K562 (cell line): ENCODE data around the gene SORBS2. TPM values are rescaled to one million over a fixed set of nuclear protein-coding genes. Genes with fewer than 3 reads are reported as not detected.

Experiments used
- ATAC-seq: fragments of 200-7000 bp; cut with Tn5 transposase; 3 replicates; pipeline ENCODE4 v1.9.1; 2020; ENCODE audit warnings: moderate library complexity
- BruUV-seq: library from RNA; stranded (reverse); fragments of 400-500 nt; replicated peaks from 2 replicates; lab custom pipeline; 2021; lab: Mats Ljungman, UMichigan
- CTCF ChIA-PET: fragments of 300-600 bp; formaldehyde crosslinking; extraction: SDS; loops from one replicate; lab custom pipeline; 2021; ENCODE audit warnings: low intra/inter-chr PET ratio; lab: Yijun Ruan, JAX
- POLR2A ChIA-PET: fragments of 300-600, 350-650 bp; sonication (Branson Sonifier 250); formaldehyde crosslinking; extraction: SDS; loops from one replicate; lab custom pipeline; 2021; ENCODE audit warnings: antibody characterized with exemption, inconsistent platforms; lab: Yijun Ruan, JAX
- DNase-seq, 4 experiments: peaks; one replicate each; pipeline versions ENCODE4 v3.0.0 to v3.0.0-alpha.2; 2011 to 2018; ENCODE audit warnings: low spot score in 3 of 4, mixed read lengths in 3 of 4; ENCODE audit errors: extremely low read depth in 1 of 4
- FAIRE-seq: peaks from 2 replicates; lab custom pipeline; 2011; peaks lifted over from hg19 to GRCh38; lab: Jason Lieb, UNC
- H2AFZ ChIP-seq: 2 replicates; pipeline ENCODE4 v1.6.0; 2011; ENCODE audit warnings: low read depth, low read length, control low read depth, inconsistent platforms
- H3K27ac ChIP-seq: fragments of 200-600 bp; 3 replicates; pipeline ENCODE4 v1.8.0; 2011; ENCODE audit warnings: low read depth, mild to moderate bottlenecking, control low read depth, inconsistent platforms, low read length, moderate library complexity, mixed read lengths; ENCODE audit errors: extremely low read depth
- H3K27me3 ChIP-seq, 2 experiments: fragments of 300-600 bp in 1 of 2; 2 replicates in 1 of 2; 3 replicates in 1 of 2; pipeline versions ENCODE4 v1.6.0 to v1.8.0; 2011; ENCODE audit warnings: inconsistent platforms in 2 of 2, low read length in 2 of 2, mild to moderate bottlenecking in 1 of 2, mixed read lengths in 1 of 2, moderate library complexity in 1 of 2; ENCODE audit not compliant: control insufficient read depth in 2 of 2, insufficient read depth in 2 of 2
- H3K36me3 ChIP-seq: fragments of 300-600 bp; 3 replicates; pipeline ENCODE4 v1.8.0; 2011; ENCODE audit warnings: mild to moderate bottlenecking, low read length, inconsistent platforms; ENCODE audit not compliant: control insufficient read depth, insufficient read depth
- H3K4me1 ChIP-seq, 2 experiments: fragments of 200-600 bp in 1 of 2; replicated peaks in 1 of 2; 2 replicates in 1 of 2; 3 replicates in 1 of 2; pipeline versions ENCODE4 v1.5.1 to v1.8.0; 2011; ENCODE audit warnings: inconsistent platforms in 2 of 2, low read length in 2 of 2, mild to moderate bottlenecking in 1 of 2, mixed read lengths in 1 of 2, moderate library complexity in 1 of 2; ENCODE audit not compliant: control insufficient read depth in 2 of 2, insufficient read depth in 2 of 2
- H3K4me2 ChIP-seq: 2 replicates; pipeline ENCODE4 v1.6.1; 2011; ENCODE audit warnings: low read length, control low read depth, inconsistent platforms, mixed read lengths; ENCODE audit not compliant: insufficient read depth
- H3K4me3 ChIP-seq: fragments of 200-600 bp; sonication (generic), shearing (Covaris generic); 2 replicates; pipeline ENCODE4 v1.5.1; 2016; ENCODE audit warnings: control low read depth, inconsistent platforms
- H3K79me2 ChIP-seq: fragments of 200-600 bp; 3 replicates; pipeline ENCODE4 v1.8.0; 2011; ENCODE audit warnings: low read length, inconsistent platforms; ENCODE audit not compliant: control insufficient read depth, insufficient read depth
- H3K9ac ChIP-seq, 2 experiments: 2 replicates each; pipeline versions ENCODE4 v1.6.0 to v1.6.1; 2011; ENCODE audit warnings: low read depth in 2 of 2, low read length in 2 of 2, control low read depth in 1 of 2, inconsistent platforms in 1 of 2, mild to moderate bottlenecking in 1 of 2, mixed read lengths in 1 of 2; ENCODE audit not compliant: insufficient read depth in 1 of 2
- H3K9me1 ChIP-seq: one replicate; pipeline ENCODE4 v1.6.0; 2011; ENCODE audit warnings: inconsistent platforms, mild to moderate bottlenecking, low read length, moderate library complexity; ENCODE audit not compliant: control insufficient read depth, insufficient read depth
- H3K9me3 ChIP-seq: replicated peaks from 2 replicates; pipeline ENCODE4 v1.5.1; 2011; ENCODE audit warnings: low read depth, low read length, inconsistent platforms; ENCODE audit not compliant: control insufficient read depth, insufficient read depth
- H4K20me1 ChIP-seq: replicated peaks from 2 replicates; pipeline ENCODE4 v1.6.1; 2011; ENCODE audit warnings: low read length, inconsistent platforms, mixed read lengths; ENCODE audit not compliant: control insufficient read depth, insufficient read depth
- HDAC3 ChIP-seq: fragments of 450-650 bp; IDR thresholded peaks from 2 replicates; pipeline ENCODE4 v1.6.1; 2018; ENCODE audit warnings: borderline replicate concordance, mild to moderate bottlenecking, moderate library complexity; ENCODE audit not compliant: partially characterized antibody
- HNRNPK ChIP-seq: fragments of 200-400 bp; formaldehyde crosslinking; IDR thresholded peaks from one replicate; pipeline ENCODE4 v1.6.1; 2018; ENCODE audit warnings: mild to moderate bottlenecking, low read depth, low read length; ENCODE audit not compliant: poor library complexity, severe bottlenecking
- JUND ChIP-seq, 2 experiments: IDR thresholded peaks; 2 replicates in 1 of 2; 3 replicates in 1 of 2; pipeline ENCODE4 v1.6.1; 2011; ENCODE audit warnings: borderline replicate concordance in 2 of 2, low read depth in 2 of 2, low read length in 2 of 2, improper control_type of control experiment in 1 of 2, missing biosample characterization in 1 of 2, missing genetic modification characterization in 1 of 2, missing genetic modification reagents in 1 of 2
- KAT7 ChIP-seq: sonication (generic); formaldehyde crosslinking; IDR thresholded peaks from 2 replicates; pipeline ENCODE4 v1.8.0; 2022; ENCODE audit warnings: missing genetic modification reagents, mild to moderate bottlenecking, borderline replicate concordance
- L3MBTL2 ChIP-seq: fragments of 450-650 bp; IDR thresholded peaks from 2 replicates; pipeline ENCODE4 v1.6.1; 2016; ENCODE audit warnings: mild to moderate bottlenecking, moderate library complexity
- POLR3G ChIP-seq: IDR thresholded peaks from 2 replicates; pipeline ENCODE4 v1.6.1; 2011; ENCODE audit not compliant: insufficient read length, insufficient replicate concordance; ENCODE audit errors: extremely low read depth
- TOE1 ChIP-seq, 2 experiments: fragments of 450-650 bp in 1 of 2; sonication (generic) in 1 of 2; formaldehyde crosslinking in 1 of 2; IDR thresholded peaks; 2 replicates each; pipeline versions ENCODE4 v1.7.1 to v1.8.0; 2016 to 2022; ENCODE audit warnings: borderline replicate concordance in 2 of 2, mild to moderate bottlenecking in 2 of 2, antibody characterized with exemption in 1 of 2, inconsistent platforms in 1 of 2, low read depth in 1 of 2, missing genetic modification reagents in 1 of 2, moderate library complexity in 1 of 2
- XRCC5 ChIP-seq: fragments of 200-400 bp; formaldehyde crosslinking; IDR thresholded peaks from 2 replicates; pipeline ENCODE4 v1.6.1; 2017; ENCODE audit warnings: low read depth, mild to moderate bottlenecking, low read length
- WGBS: fragments of 100-300 bp; shearing (Covaris generic); methylation state at CpG from one replicate; pipeline ENCODE4 v1.1.6; 2016; ENCODE audit warnings: low coverage, mixed read lengths; ENCODE audit not compliant: insufficient coverage; ENCODE audit errors: missing lambda C conversion rate; 5-methylcytosine and 5-hydroxymethylcytosine counted together
- in situ Hi-C: fragments of 300-500 bp; cut with MboI; formaldehyde crosslinking; loops from 4 replicates; pipeline ENCODE4 v1.15.0; 2018; ENCODE audit warnings: inconsistent platforms, mixed read lengths
- intact Hi-C: fragments of 100-400 bp; cut with micrococcal nuclease; formaldehyde crosslinking; loops from 2 replicates; pipeline ENCODE4 v1.14.2; 2022
- polyA plus RNA-seq, 8 experiments: library from polyadenylated mRNA; depleted of rRNA in 4 of 8; stranded (reverse) in 5 of 8; unstranded in 3 of 8; fragments of >200 nt; fragmentation: Nextera tagmentation in 2 of 8; fragmentation: Illumina TruSeq in 1 of 8; extraction: Ambion mirVana in 2 of 8; extraction: Trizol in 1 of 8; gene quantifications; 2 replicates each; pipeline versions ENCODE4 v1.2.1 to v1.2.3, GENCODE V29; 2011 to 2014; ENCODE audit warnings: inconsistent platforms in 1 of 8, missing spikeins in 1 of 8
- total RNA-seq, 7 experiments: library from RNA; depleted of rRNA in 6 of 7; stranded (reverse); fragments of >200 nt in 6 of 7; fragmentation: Illumina TruSeq in 2 of 7; extraction: Trizol in 2 of 7; gene quantifications; 2 replicates each; pipeline versions ENCODE4 v1.2.1 to v1.2.3, GENCODE V29; 2011 to 2021; ENCODE audit warnings: low replicate concordance in 1 of 7
- TF ChIP-seq, protein P1 (sequence below): sonication (generic); formaldehyde crosslinking; IDR thresholded peaks from 2 replicates; pipeline ENCODE4 v1.8.1; 2023; ENCODE audit warnings: mild to moderate bottlenecking, missing genetic modification reagents
- TF ChIP-seq, protein P2 (sequence below), 2 experiments: fragments of 450-650 bp in 1 of 2; sonication (generic) in 1 of 2; formaldehyde crosslinking in 1 of 2; IDR thresholded peaks; 2 replicates each; pipeline versions ENCODE4 v1.7.1 to v1.9.0; 2016 to 2022; ENCODE audit warnings: inconsistent platforms in 1 of 2, mild to moderate bottlenecking in 1 of 2, missing genetic modification reagents in 1 of 2

Gene SORBS2
- total and polyA plus RNA-seq, 9 of the 15 experiments (the other 6 are each of a cell fraction or from before 2014, with no cell fraction given): 0.29 TPM; not detected in 8

DNA sequence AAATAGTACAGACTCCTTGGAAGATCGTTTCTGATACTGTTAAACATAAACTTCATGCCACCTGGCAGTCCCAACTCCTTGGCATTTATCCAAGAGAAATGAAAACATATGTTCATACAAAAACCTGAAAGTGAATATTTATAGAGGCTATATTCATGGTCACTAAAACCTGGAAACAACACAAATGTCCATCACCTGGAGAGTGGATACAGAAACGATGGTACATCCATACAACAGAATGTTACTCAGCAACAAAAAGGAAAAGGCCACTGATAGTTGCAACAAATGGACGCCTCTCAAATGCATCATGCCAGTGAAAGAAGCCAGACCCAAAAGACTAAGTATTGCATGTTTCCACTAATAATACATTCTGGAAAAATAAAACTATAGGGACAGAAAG is 34.0 kb upstream of the SORBS2 start:
- no peak for DNase-seq
- intact Hi-C loops (no loop called here), in situ Hi-C loops (no loop called here)
- H4K20me1 ChIP-seq: no peaks in the 10 kb centered on the region
- H3K79me2 ChIP-seq: no peaks in the 10 kb centered on the region
- no peak overlapping the region for H3K27ac ChIP-seq
- ChIA-PET CTCF (no interaction called here), POLR2A (no interaction called here)
- H3K4me3 ChIP-seq: no peak overlapping the region
- 2% methylated on average over 3 of the region's 3 CpGs for WGBS
- no peaks in the 10 kb centered on the region for H3K36me3 ChIP-seq
- H3K27me3 ChIP-seq: no peaks in the 10 kb centered on the region
- H3K4me1 ChIP-seq: no peaks in the 10 kb centered on the region
- no peaks in the 10 kb centered on the region for H3K9me1 ChIP-seq
- H2AFZ ChIP-seq: no peak overlapping the region
- peak; percentile 6 for FAIRE-seq
- no peak for ATAC-seq
- no TSS peak for BruUV-seq
- H3K9ac ChIP-seq: no peak overlapping the region
- no peaks in the 10 kb centered on the region for H3K9me3 ChIP-seq
- H3K4me2 ChIP-seq: no peak overlapping the region
- TF ChIP-seq JUND (IDR thresholded peaks at IDR 0.05; ENCODE audit: borderline replicate concordance, low read depth, low read length) (no peak), JUND (tag; IDR thresholded peaks at IDR 0.05; ENCODE audit: borderline replicate concordance, low read depth, low read length) (no peak), TOE1 (IDR thresholded peaks at IDR 0.05; ENCODE audit: borderline replicate concordance) (no peak), TOE1 (CRISPR knock-in tag; IDR thresholded peaks at IDR 0.05; ENCODE audit: borderline replicate concordance, low read depth) (no peak), KAT7 (CRISPR knock-in tag) (no peak), HDAC3 (no peak), L3MBTL2 (no peak), POLR3G (no peak), XRCC5 (no peak), HNRNPK (no peak)
- TF ChIP-seq, protein P1, sequence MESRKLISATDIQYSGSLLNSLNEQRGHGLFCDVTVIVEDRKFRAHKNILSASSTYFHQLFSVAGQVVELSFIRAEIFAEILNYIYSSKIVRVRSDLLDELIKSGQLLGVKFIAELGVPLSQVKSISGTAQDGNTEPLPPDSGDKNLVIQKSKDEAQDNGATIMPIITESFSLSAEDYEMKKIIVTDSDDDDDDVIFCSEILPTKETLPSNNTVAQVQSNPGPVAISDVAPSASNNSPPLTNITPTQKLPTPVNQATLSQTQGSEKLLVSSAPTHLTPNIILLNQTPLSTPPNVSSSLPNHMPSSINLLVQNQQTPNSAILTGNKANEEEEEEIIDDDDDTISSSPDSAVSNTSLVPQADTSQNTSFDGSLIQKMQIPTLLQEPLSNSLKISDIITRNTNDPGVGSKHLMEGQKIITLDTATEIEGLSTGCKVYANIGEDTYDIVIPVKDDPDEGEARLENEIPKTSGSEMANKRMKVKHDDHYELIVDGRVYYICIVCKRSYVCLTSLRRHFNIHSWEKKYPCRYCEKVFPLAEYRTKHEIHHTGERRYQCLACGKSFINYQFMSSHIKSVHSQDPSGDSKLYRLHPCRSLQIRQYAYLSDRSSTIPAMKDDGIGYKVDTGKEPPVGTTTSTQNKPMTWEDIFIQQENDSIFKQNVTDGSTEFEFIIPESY (CRISPR knock-in tag): no peak
- TF ChIP-seq, protein P2, sequence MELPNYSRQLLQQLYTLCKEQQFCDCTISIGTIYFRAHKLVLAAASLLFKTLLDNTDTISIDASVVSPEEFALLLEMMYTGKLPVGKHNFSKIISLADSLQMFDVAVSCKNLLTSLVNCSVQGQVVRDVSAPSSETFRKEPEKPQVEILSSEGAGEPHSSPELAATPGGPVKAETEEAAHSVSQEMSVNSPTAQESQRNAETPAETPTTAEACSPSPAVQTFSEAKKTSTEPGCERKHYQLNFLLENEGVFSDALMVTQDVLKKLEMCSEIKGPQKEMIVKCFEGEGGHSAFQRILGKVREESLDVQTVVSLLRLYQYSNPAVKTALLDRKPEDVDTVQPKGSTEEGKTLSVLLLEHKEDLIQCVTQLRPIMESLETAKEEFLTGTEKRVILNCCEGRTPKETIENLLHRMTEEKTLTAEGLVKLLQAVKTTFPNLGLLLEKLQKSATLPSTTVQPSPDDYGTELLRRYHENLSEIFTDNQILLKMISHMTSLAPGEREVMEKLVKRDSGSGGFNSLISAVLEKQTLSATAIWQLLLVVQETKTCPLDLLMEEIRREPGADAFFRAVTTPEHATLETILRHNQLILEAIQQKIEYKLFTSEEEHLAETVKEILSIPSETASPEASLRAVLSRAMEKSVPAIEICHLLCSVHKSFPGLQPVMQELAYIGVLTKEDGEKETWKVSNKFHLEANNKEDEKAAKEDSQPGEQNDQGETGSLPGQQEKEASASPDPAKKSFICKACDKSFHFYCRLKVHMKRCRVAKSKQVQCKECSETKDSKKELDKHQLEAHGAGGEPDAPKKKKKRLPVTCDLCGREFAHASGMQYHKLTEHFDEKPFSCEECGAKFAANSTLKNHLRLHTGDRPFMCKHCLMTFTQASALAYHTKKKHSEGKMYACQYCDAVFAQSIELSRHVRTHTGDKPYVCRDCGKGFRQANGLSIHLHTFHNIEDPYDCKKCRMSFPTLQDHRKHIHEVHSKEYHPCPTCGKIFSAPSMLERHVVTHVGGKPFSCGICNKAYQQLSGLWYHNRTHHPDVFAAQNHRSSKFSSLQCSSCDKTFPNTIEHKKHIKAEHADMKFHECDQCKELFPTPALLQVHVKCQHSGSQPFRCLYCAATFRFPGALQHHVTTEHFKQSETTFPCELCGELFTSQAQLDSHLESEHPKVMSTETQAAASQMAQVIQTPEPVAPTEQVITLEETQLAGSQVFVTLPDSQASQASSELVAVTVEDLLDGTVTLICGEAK (IDR thresholded peaks at IDR 0.05): no peak
- TF ChIP-seq, protein P2 (CRISPR knock-in tag; IDR thresholded peaks at IDR 0.05): no peak
